H7 (cell line): ENCODE data around the gene PKD1L1. TPM values are rescaled to one million over a fixed set of nuclear protein-coding genes. Genes with fewer than 3 reads are reported as not detected.
"Not testable (repeated sequence)": the region's sequence is repeated elsewhere in the genome, so short reads cannot be mapped to it uniquely, and the experiment has no call there.

Source experiments
- DNase-seq: peaks from one replicate; pipeline ENCODE4 v3.0.0; 2012
- H3K27me3 ChIP-seq: 2 replicates; pipeline ENCODE4 v1.6.0; 2011; ENCODE audit warnings: mild to moderate bottlenecking, low read length; ENCODE audit not compliant: control insufficient read depth, insufficient read depth
- H3K36me3 ChIP-seq: replicated peaks from 2 replicates; pipeline ENCODE4 v1.5.1; 2011; ENCODE audit warnings: low read length; ENCODE audit not compliant: control insufficient read depth, insufficient read depth
- H3K4me3 ChIP-seq: 2 replicates; pipeline ENCODE4 v1.5.1; 2011; ENCODE audit warnings: low read depth, mild to moderate bottlenecking, control low read depth, low read length, moderate library complexity; ENCODE audit not compliant: insufficient read depth
- total RNA-seq: library from RNA; depleted of rRNA; stranded (reverse); fragments of >200 nt; shearing (Covaris generic); gene quantifications from 2 replicates; pipeline ENCODE4 v1.2.3, GENCODE V29; 2014

Gene PKD1L1
- total RNA-seq, 1 experiment from 2014 or later, result 0.07 TPM

- H3K27me3 ChIP-seq, result no peaks in the 10 kb centered on the region
- no peak for DNase-seq
- H3K4me3 ChIP-seq, result no peak overlapping the region
- no peaks in the 10 kb centered on the region for H3K36me3 ChIP-seq
Observed at GRCh38 chr7:47946581-47947354, 1.5 kb downstream of the PKD1L1 start.

DNA sequence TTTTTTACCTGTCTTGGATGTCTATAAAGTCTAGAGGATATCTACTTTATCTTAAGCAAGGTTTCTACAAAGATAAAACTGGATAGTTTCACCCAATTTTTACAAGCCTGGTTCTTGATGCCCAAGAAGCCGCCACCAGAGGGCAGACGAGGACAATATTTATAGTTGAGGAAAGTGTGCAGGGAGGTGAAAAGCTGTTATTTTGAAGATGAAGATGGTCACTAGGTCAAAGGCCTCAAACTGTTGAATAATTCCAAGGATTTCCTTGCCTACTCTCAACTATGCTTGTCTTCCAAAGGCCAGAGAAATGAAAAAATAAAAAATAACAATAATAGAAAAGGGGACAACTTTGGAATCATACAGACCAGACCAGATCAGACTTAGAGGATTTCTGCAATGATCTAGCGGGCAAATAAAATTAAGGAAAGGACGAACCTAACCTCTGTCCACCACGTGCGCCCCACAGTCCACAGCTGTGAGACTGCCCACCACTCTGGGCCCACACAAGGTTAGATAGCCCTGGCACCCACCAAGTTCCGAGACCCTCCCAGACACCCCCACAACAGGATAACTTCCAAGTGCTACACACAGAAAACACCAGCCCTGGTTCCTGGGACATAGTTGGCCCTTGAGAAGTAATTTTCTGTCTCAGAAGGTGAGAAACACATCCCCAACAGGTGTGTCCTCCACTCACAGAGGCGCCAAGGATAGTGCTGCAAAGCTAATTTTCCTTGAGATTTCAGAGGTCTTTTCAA is 2.8 kb downstream of the PKD1L1 start:
- Histone ChIP-seq H3K27me3 (no peaks in the 10 kb centered on the region), H3K4me3 (no peak overlapping the region), H3K36me3 (no peaks in the 10 kb centered on the region)
- DNase-seq, result peak; percentile 69

GRCh38 chr7:47944536-47945260 is 3.6 kb downstream of the PKD1L1 start:
- Histone ChIP-seq H3K27me3 (no peaks in the 10 kb centered on the region), H3K4me3 (no peak overlapping the region), H3K36me3 (no peaks in the 10 kb centered on the region)
- DNase-seq, result no peak

DNA sequence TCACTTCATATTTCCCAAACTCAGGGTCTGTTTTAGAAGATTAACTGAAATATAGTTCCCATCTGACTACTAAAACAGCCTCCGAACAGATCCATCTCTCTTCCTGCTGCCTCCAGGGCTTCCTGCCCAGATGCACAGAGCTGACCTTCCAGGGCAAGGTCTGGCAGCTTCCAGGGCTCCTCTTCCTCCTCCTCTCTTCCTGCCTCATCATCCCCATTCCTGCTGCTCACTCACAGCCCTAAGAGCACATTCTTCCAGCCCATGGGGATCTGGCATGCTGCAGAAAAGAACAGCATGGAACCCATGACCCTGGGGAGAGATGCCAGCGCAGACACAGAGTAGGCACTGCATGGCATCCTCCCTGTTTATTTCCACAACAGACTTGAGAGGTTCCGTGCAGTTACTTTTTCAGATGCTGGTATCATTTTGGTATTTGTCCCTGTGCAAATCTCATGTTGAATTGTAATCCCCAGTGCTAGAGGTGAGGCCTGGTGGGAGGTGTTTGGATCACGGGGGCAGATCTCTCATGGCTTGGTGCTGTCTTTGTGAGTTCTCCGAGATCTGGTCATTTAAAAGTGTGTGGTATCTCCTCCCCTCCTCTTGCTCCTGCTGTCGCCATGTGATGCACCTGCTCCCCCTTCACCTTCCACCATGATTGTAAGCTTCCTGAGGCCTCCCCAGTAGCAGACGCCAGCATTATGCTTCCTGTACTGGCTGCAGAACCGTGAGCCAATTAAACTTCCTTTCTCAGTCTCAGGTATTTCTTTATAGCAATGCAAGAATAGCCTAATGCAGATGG is 4.4 kb downstream of the PKD1L1 start:
- Histone ChIP-seq H3K36me3 (no peaks in the 10 kb centered on the region), H3K27me3 (no peaks in the 10 kb centered on the region), H3K4me3 (no peak overlapping the region)
- DNase-seq, result no peak

DNA sequence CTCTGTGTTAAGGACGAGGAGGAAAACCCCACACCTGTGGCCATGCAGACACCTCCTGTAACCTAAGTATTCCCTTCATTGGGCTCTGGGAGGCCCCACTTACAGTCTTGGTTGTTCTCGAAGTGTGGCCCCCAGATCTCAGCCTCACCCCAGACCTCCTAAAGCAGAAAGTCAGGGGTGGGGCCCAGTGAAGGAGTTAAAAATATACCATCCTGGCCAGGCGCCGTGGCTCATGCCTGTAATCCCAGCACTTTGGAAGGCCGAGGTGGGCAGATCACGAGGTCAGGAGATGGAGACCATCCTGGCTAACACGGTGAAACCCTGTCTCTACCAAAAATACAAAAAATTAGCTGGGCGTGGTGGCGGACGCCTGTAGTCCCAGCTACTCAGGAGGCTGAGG is 5.6 kb downstream of the PKD1L1 start:
- H3K36me3 ChIP-seq, H3K27me3 ChIP-seq, H3K4me3 ChIP-seq, DNase-seq: not testable (repeated sequence)

GRCh38 chr7:47942132-47942531 is 6.1 kb downstream of the PKD1L1 start:
- Histone ChIP-seq H3K36me3 (no peaks in the 10 kb centered on the region), H3K4me3 (no peak overlapping the region), H3K27me3 (no peaks in the 10 kb centered on the region)
- peak; percentile 57 for DNase-seq

GRCh38 chr7:47941136-47941844 is 7.0 kb downstream of the PKD1L1 start:
- no peaks in the 10 kb centered on the region for H3K27me3 ChIP-seq
- no peaks in the 10 kb centered on the region for H3K36me3 ChIP-seq
- DNase-seq, result peak; percentile 61
- no peak overlapping the region for H3K4me3 ChIP-seq

- no peaks in the 10 kb centered on the region for H3K27me3 ChIP-seq
- H3K4me3 ChIP-seq, result no peak overlapping the region
- no peaks in the 10 kb centered on the region for H3K36me3 ChIP-seq
- no peak for DNase-seq
Observed at GRCh38 chr7:47940088-47941013, 7.9 kb downstream of the PKD1L1 start.

DNA sequence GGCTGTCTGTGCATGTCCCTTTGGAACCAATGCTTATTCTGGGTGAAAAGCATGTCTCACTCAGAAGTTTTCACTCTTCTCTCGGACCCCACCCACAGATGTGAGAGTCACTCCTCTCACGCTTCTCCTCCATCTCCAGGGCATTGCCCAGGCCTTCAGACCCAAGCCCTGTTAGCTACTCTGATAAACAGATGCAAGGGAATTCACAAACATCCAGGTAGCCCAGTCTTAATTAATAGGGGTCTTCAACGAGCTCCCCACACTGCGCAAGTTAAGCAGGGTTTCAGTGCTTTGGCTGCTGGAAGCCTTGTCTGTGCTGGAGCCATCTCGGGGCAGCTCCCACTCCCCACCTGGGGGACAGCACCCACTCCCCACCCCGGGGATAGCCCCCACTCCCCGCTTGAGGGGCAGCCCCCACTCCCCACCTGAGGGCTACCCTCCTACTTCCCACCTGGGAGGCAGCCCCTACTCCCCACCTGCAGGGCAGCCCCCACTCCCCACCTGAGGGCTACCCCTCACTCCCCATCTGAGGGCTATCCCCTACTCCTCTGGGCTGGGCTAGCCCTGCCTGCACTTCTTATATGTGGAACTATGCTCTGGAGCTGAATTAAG is 8.7 kb downstream of the PKD1L1 start:
- Histone ChIP-seq H3K4me3 (no peak overlapping the region), H3K36me3 (no peaks in the 10 kb centered on the region), H3K27me3 (no peaks in the 10 kb centered on the region)
- DNase-seq, result no peak

DNA sequence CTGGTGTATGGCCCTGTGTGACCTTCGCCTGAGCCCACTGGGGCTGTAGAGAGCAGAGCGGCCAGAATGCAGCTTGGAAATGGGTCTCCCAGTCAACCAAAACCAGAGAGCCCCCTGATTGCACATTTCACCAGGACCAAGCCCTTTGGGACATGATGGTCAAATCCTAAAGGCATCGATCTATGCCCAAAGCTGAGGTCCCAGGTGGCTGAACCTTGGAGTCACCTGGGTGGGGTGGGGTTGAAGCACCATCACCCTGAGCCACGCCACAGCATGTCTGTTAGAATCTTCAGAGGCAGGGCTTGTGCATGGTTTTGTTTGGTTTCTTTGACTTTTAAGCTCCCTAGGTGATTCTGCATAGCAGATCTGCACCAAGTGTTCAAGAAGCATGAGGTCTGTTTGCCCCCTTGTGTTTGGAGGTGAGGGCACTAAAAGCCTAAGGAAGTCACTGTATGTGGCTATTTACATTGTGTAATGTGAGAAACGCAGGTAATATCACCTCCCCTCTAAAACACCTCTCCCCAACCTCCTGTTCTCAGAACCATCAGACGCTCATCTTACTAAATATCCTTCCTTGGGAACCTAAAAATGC is 9.6 kb downstream of the PKD1L1 start:
- Histone ChIP-seq H3K27me3 (no peaks in the 10 kb centered on the region), H3K36me3 (no peaks in the 10 kb centered on the region), H3K4me3 (no peak overlapping the region)
- no peak for DNase-seq

GRCh38 chr7:47937711-47938573 is 10.3 kb downstream of the PKD1L1 start:
- no peak for DNase-seq
- no peaks in the 10 kb centered on the region for H3K27me3 ChIP-seq
- no peak overlapping the region for H3K4me3 ChIP-seq
- no peaks in the 10 kb centered on the region for H3K36me3 ChIP-seq
